GM23338 (cell line): ENCODE measurements around the gene CEACAM19. TPM values are rescaled to one million over a fixed set of nuclear protein-coding genes. Genes with fewer than 3 reads are reported as not detected.
"Not testable (repeated sequence)": the region's sequence is repeated elsewhere in the genome, so short reads cannot be mapped to it uniquely, and the experiment has no call there.

Experiments used
- ATAC-seq: fragments of 200-7000 bp; cut with Tn5 transposase; 3 replicates; pipeline ENCODE4 v1.9.1; 2020
- DNase-seq: peaks from one replicate; pipeline ENCODE4 v3.0.0-alpha.2; 2015; ENCODE audit warnings: low spot score
- H2AFZ ChIP-seq: fragments of 200-600 bp; sonication (generic); 2 replicates; pipeline ENCODE4 v1.8.0; 2016; ENCODE audit warnings: antibody characterized with exemption, mild to moderate bottlenecking, moderate library complexity
- H3F3A ChIP-seq: fragments of 200-600 bp; sonication (generic); replicated peaks from 2 replicates; pipeline ENCODE4 v1.8.0; 2017; ENCODE audit warnings: antibody characterized with exemption, mixed run types, low read depth
- H3K27ac ChIP-seq: fragments of 200-600 bp; sonication (generic); 2 replicates; pipeline ENCODE4 v1.6.1; 2016; ENCODE audit warnings: low read depth
- H3K27me3 ChIP-seq: fragments of 200-600 bp; sonication (generic); 2 replicates; pipeline ENCODE4 v1.8.0; 2016; ENCODE audit warnings: mild to moderate bottlenecking, mixed run types, moderate library complexity; ENCODE audit not compliant: insufficient read depth
- H3K36me3 ChIP-seq: fragments of 200-600 bp; sonication (generic); 2 replicates; pipeline ENCODE4 v1.8.0; 2016; ENCODE audit warnings: mild to moderate bottlenecking; ENCODE audit not compliant: insufficient read depth
- H3K4me1 ChIP-seq: fragments of 200-600 bp; sonication (generic); 2 replicates; pipeline ENCODE4 v1.8.0; 2016; ENCODE audit warnings: mild to moderate bottlenecking, moderate library complexity; ENCODE audit not compliant: insufficient read depth
- H3K4me2 ChIP-seq: fragments of 200-600 bp; sonication (generic); 2 replicates; pipeline ENCODE4 v1.7.1; 2017; ENCODE audit warnings: mixed run types
- H3K4me3 ChIP-seq: fragments of 200-600 bp; sonication (generic); 2 replicates; pipeline ENCODE4 v1.6.1; 2016; ENCODE audit warnings: mixed run types
- H3K79me2 ChIP-seq: fragments of 200-600 bp; sonication (generic); replicated peaks from 2 replicates; pipeline ENCODE4 v1.8.0; 2017; ENCODE audit warnings: mild to moderate bottlenecking; ENCODE audit not compliant: insufficient read depth
- H3K9me2 ChIP-seq: fragments of 200-600 bp; sonication (generic); 2 replicates; pipeline ENCODE4 v1.8.0; 2017; ENCODE audit not compliant: insufficient read depth
- H4K20me1 ChIP-seq: fragments of 200-600 bp; sonication (generic); replicated peaks from 2 replicates; pipeline ENCODE4 v1.8.0; 2017; ENCODE audit warnings: mild to moderate bottlenecking; ENCODE audit not compliant: insufficient read depth
- H3K27ac Mint-ChIP-seq: 2 replicates; pipeline ENCODE4 v1.8.0; 2020; ENCODE audit warnings: inconsistent platforms, mild to moderate bottlenecking, moderate library complexity, mixed read lengths
- H3K27me3 Mint-ChIP-seq: 3 replicates; pipeline ENCODE4 v1.8.0; 2022; ENCODE audit warnings: low read depth, mild to moderate bottlenecking, moderate library complexity, mixed read lengths, inconsistent platforms; ENCODE audit not compliant: insufficient read depth, poor library complexity
- H3K36me3 Mint-ChIP-seq: 3 replicates; pipeline ENCODE4 v1.8.0; 2021; ENCODE audit warnings: low read depth, mild to moderate bottlenecking, inconsistent platforms, moderate library complexity, mixed read lengths
- H3K4me1 Mint-ChIP-seq: 3 replicates; pipeline ENCODE4 v1.8.0; 2020; ENCODE audit warnings: mild to moderate bottlenecking, inconsistent platforms, mixed read lengths
- H3K4me3 Mint-ChIP-seq: 3 replicates; pipeline ENCODE4 v1.8.0; 2021; ENCODE audit warnings: moderate library complexity, mild to moderate bottlenecking, inconsistent platforms, mixed read lengths
- H3K9me3 Mint-ChIP-seq: 3 replicates; pipeline ENCODE4 v1.8.0; 2020; ENCODE audit warnings: moderate library complexity, mild to moderate bottlenecking, inconsistent platforms, mixed read lengths
- CTCF ChIP-seq, 2 experiments: fragments of 200-600 bp in 1 of 2; sonication (generic) in 1 of 2; conservative IDR thresholded peaks; 2 replicates each; pipeline versions ENCODE4 v1.5.1 to v1.6.1; 2016 to 2017; ENCODE audit warnings: antibody characterized with exemption in 2 of 2, low read depth in 2 of 2, mild to moderate bottlenecking in 2 of 2, moderate library complexity in 1 of 2
- EZH2phosphoT487 ChIP-seq: fragments of 200-600 bp; sonication (generic); IDR thresholded peaks from one replicate; pipeline ENCODE4 v1.8.1; 2018; ENCODE audit warnings: antibody characterized with exemption; ENCODE audit not compliant: unreplicated experiment
- NANOG ChIP-seq: IDR thresholded peaks from 2 replicates; pipeline ENCODE4 v1.6.1; 2016; ENCODE audit warnings: antibody characterized with exemption, borderline replicate concordance
- POLR2AphosphoS5 ChIP-seq: IDR thresholded peaks from 2 replicates; pipeline ENCODE4 v1.6.1; 2016; ENCODE audit warnings: antibody characterized with exemption, low read depth
- ZNF331 ChIP-seq: fragments of 250-450 bp; sonication (Bioruptor Pico); IDR thresholded peaks from 2 replicates; pipeline ENCODE4 v1.5.0; 2020; ENCODE audit warnings: low read depth, mild to moderate bottlenecking, moderate library complexity
- ZNF462 ChIP-seq: fragments of 250-450 bp; sonication (Bioruptor Pico); IDR thresholded peaks from 2 replicates; pipeline ENCODE4 v1.5.0; 2020; ENCODE audit warnings: mild to moderate bottlenecking, moderate library complexity
- polyA plus RNA-seq: library from polyadenylated mRNA; unstranded; fragments of >200 nt; fragmentation: Nextera tagmentation; extraction: Ambion mirVana; gene quantifications from 2 replicates; pipeline ENCODE4 v1.2.1, GENCODE V29; 2016
- total RNA-seq: library from RNA; depleted of rRNA; stranded (reverse); fragments of >200 nt; shearing (Covaris generic); gene quantifications from 2 replicates; pipeline ENCODE4 v1.2.3, GENCODE V29; 2014

The CEACAM19 gene
- total and polyA plus RNA-seq, 2 experiments from 2014 or later, result 0.38 to 0.76 TPM

GRCh38 chr19:44719262-44719701, 48.0 kb downstream of the CEACAM19 start:
- Histone ChIP-seq H3K27me3 (no peaks in the 10 kb centered on the region), H3K4me3 (no peak overlapping the region), H2AFZ (peak overlapping the region; percentile 66; the same call in 1 of the 2 replicates), H4K20me1 (no peaks in the 10 kb centered on the region), H3K4me2 (peak overlapping the region; percentile 66), H3K4me1 (peaks cover 15% of the 10 kb centered on the region), H3K79me2 (no peaks in the 10 kb centered on the region), H3K9me2 (no peaks in the 10 kb centered on the region), H3K36me3 (no peaks in the 10 kb centered on the region; the same call in 1 of the 2 replicates), H3F3A (no peaks in the 10 kb centered on the region), H3K27ac (peak overlapping the region; percentile 67)
- Mint-ChIP-seq H3K27me3 (peaks cover 21% of the 10 kb centered on the region), H3K4me3 (peak overlapping the region; percentile 17; the same call in 1 of the 3 replicates), H3K4me1 (peaks cover 8% of the 10 kb centered on the region), H3K36me3 (peaks cover 17% of the 10 kb centered on the region), H3K9me3 (peaks cover 18% of the 10 kb centered on the region), H3K27ac (no peak overlapping the region)
- no peak for TF ChIP-seq NANOG
- TF ChIP-seq ZNF331, result no peak
- TF ChIP-seq POLR2AphosphoS5, result no peak
- TF ChIP-seq CTCF (conservative IDR thresholded peaks at IDR 0.05; ENCODE audit: low read depth in 2 of 2), result no peak
- no peak for TF ChIP-seq EZH2phosphoT487
- ATAC-seq, result no peak
- DNase-seq, result no peak

- not testable (repeated sequence) for H3K4me3 ChIP-seq, H3K27ac ChIP-seq, H3K4me1 Mint-ChIP-seq, H3K27ac Mint-ChIP-seq, H3K36me3 Mint-ChIP-seq, H3K79me2 ChIP-seq, H3K4me3 Mint-ChIP-seq, H3K9me2 ChIP-seq, DNase-seq, ATAC-seq, H3K27me3 ChIP-seq, H3K4me2 ChIP-seq, H2AFZ ChIP-seq, H3F3A ChIP-seq, H3K9me3 Mint-ChIP-seq, H3K36me3 ChIP-seq, H4K20me1 ChIP-seq
- peaks cover 15% of the 10 kb centered on the region for H3K4me1 ChIP-seq
- H3K27me3 Mint-ChIP-seq, result peaks cover 23% of the 10 kb centered on the region
These were observed 49.1 kb downstream of the CEACAM19 start for GRCh38 chr19:44720396-44720795.

- Histone ChIP-seq H4K20me1 (no peaks in the 10 kb centered on the region), H2AFZ (peak overlapping the region; percentile 83), H3K36me3 (no peaks in the 10 kb centered on the region; the same call in 1 of the 2 replicates), H3F3A (no peaks in the 10 kb centered on the region), H3K79me2 (no peaks in the 10 kb centered on the region), H3K4me2 (no peak overlapping the region), H3K27ac (no peak overlapping the region), H3K4me3 (no peak overlapping the region), H3K9me2 (no peaks in the 10 kb centered on the region), H3K4me1 (peaks cover 15% of the 10 kb centered on the region), H3K27me3 (0 out of 2 replicates have a peak, but pooled peaks cover 6% of the 10 kb centered on the region)
- Mint-ChIP-seq H3K4me1 (peaks cover 8% of the 10 kb centered on the region), H3K27me3 (peaks cover 23% of the 10 kb centered on the region), H3K4me3 (no peak overlapping the region), H3K36me3 (no peaks in the 10 kb centered on the region; the same call in 2 of the 3 replicates), H3K27ac (no peak overlapping the region), H3K9me3 (0 out of 3 replicates have a peak, but pooled peaks cover 1% of the 10 kb centered on the region)
- DNase-seq (no peak), ATAC-seq (no peak)
- no peak for TF ChIP-seq ZNF462 (CRISPR knock-in tag)
- no peak for TF ChIP-seq POLR2AphosphoS5
- TF ChIP-seq CTCF (conservative IDR thresholded peaks at IDR 0.05; ENCODE audit: low read depth in 2 of 2), result no peak
- no peak for TF ChIP-seq ZNF331
These were observed 49.7 kb downstream of the CEACAM19 start for GRCh38 chr19:44720945-44721344.
